C1 segment of cervical spinal cord (tissue), 14 donors: Measurements from ENCODE around the gene ITGB1.
"Not testable (repeated sequence)": the region's sequence is repeated elsewhere in the genome, so short reads cannot be mapped to it uniquely, and the experiment has no call there.

ENCODE experiments used
- DNase-seq, 14 donors: peaks; one replicate each; lab custom pipeline; 2025; lab: John Stamatoyannopoulos, UW

ITGB1 gene

DNA sequence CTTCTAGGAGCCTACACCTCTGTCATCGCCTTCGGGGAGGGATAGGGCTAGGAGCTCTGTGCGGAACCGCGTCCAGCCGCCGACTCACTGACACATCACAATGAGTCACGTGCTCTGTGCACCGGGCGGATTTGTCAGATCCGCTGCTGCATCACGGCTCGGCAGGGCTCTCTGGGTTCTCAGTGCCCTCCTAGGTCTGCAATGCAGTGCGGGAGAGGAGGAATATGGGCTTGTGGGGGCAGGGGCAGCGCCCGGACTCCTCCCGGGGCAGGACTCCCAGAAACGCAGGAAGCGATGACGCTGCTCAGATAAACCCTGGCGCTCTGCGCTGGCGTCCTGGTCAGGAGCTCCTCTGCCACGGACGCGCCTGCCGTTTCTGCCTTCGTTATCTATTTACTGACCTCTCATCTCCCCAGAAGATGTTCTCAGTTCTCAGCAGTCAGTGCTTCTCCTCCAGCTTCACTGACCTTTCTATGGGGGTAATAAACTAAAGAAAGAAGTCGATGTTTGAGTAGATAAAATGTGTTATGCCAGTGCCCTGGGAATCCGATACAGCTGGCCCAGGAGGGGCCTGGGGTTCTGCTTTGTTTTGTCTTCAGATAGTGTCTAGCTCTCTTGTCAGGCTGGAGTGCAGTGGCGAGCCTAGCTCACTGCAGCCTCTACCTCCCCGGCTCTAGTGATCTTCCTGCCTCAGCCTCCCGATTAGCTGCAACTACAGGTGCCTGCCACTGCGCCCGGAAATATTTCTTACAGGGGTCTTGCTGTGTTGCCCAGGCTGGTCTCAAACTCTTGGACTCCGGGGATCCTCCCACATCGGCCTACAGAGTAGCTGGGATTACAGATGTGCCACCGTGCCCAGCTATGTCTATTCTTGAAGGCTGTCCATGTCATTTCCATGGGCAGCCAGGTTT is 22.8 kb upstream of the ITGB1 start:
- DNase-seq: peak; percentile 20 to 97 (median 62)

DNA sequence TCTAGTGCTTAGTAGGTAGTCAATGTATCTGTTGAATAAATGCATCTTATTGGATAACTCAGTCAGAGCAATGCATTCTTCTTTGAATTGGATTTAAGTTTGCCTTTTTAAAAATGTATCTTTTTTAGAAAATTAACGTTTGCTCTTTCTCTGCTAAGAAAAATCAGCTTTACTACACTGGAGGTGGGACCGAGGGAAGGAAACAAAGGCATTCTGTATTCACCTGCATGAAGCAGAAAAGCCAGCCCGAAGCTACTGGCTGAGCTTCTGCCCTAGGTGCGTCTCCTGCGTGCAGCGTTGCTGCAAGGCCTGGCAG is 22.2 kb upstream of the ITGB1 start:
- no peak for DNase-seq

DNA sequence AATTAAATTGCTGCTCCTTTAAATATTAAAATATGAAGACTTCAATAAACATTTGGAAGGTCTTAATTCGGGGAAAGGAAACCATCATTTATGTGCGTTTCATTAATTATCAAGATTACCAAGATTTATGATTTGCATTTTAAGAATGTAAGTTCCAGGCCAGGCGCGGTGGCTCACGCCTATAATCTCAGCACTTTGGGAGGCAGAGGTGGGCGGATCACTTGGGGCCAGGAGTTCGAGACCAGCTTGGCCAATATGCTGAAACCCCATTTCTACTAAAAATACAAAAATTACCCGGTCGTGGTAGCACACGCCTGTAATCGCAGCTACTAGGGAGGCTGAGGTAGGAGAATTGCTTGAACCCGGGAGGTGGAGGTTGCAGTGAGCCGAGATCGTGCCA is 21.7 kb upstream of the ITGB1 start:
- not testable (repeated sequence) for DNase-seq

DNA sequence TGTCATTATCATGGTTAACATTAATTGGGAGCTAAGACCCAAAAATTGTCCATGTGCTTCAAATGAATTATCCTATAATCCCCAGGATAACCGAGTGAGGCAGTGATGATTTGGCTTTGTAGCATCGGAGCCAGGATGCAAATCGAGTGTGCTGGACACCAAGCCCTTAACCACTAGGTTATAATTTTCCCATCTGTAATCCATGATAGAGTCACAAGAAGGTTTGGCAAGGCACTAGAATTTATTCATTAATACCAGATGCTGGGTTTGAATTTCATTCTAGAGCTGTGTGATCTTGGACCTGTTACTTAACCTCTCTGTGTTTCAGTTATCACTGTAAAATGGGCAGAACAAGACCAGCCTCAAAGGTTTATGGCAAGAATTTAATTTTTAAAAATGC is 21.0 kb upstream of the ITGB1 start:
- no peak for DNase-seq

DNA sequence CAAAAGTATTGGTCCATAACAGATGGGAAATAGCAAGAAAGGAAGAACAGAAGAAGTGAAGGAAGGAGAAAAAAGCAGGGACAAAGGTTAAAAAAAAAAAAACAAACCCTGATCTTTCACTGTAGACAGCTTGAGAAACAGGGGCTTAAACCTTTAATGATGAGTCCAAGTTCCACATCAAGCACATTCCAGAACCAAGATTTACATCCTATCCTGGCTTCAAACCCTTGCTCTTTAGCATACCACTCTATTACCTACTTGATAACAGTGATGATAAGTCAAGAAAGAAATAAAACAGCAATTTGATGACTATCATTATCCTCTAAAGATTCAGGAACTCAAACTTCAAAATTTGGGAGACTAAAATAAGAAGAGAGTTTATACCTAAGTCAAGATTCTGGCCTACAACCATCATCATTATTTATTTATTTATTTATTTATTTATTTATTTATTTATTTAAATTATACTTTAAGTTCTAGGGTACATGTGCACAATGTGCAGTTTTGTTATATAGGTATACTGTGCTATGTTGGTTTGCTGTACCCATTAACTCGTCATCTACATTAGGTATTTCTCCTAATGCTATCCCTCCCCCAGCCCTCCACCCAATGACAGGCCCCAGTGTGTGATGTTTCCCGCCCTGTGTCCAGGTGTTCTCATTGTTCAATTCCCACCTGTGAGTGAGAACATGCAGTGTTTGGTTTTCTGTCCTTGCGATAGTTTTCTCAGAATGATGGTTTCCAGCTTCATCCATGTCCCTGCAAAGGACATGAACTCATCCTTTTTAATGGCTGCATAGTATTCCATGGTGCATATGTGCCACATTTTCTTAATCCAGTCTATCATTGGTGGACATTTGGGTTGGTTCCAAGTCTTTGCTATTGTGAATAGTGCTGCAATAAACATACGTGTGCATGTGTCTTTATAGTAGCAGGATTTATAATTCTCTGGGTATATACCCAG is 20.1 kb upstream of the ITGB1 start:
- DNase-seq: not testable (repeated sequence)

DNA sequence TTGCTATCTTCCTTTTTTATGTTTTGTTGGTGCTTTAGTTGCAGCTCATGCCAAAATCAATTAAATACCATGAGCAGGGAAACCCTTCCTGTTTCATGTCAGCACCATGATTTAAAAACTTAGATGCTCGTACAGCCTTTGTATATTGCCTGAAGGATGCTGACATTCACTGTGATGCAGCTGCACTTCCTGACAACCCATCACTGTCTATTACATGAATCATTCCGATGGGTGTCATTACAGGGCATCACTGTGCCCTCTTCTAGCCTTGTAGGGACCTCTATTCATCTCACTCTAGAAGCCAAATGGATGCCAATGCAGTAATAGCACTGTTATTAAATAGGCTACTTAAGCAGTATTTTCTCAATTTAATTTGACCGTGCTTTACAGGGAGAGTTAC is 18.3 kb upstream of the ITGB1 start:
- no peak for DNase-seq

DNA sequence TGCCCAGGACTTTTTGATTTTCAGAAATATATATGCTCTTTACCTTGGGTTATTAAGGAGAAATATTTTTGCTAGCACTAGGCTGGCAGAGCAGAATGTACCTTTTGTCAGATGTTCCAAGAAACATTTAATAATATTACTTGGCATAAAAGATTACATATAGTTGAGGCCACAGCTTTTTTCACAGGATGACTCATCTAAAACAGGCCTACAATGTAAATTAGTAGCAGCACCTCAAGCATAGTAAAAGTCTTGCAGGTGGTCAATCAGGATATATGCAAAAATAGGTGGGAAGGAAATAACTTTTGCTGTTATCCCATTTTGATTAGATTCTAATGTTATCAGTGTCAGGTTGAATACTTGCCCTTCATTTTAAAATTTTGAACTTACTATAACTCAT is 14.9 kb upstream of the ITGB1 start:
- no peak for DNase-seq

DNA sequence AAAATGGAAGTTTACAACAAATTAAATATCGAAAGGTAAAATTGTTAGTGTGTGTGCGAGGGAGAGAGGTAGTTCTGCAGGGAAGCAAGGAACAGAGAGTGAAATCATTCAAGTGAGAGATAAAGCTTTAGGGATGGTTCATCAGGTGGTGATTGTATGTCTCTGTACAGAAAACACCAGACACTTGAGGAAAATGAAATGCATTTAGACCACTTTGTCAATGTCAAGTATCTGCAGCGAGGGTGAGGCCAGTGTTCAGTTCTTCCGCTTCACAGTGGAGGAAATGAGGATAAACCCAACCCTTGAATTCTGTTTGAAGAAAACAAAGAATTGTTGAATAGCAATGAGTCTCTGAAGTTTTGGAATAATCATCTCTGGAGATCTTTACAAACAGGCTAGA is 14.4 kb upstream of the ITGB1 start:
- no peak for DNase-seq

DNA sequence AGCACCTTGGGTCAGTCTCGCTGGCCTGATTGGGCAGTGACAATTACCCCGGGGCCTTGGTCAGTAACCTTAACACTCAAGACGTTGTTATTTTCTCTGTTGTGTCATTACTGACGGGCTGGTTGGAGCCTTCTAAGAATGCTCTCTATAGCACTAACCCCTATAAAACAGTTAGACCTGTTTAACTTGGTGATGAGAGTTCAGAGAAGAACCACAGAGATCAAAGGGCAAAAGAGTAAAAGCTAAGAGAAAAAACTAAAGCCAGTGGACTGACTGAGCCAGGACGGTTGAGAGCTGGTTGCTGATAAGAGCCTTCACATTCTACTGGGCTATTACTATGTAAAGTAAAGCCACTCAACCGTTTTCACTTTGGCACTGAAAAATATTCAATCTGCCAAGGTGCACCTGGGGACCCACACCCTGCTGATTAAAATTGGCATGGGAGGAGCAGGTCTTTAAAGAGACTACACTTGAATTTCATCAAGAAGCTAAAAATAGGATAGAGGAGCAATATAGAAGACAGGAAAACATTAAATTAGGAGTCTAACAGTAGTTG is 13.6 kb upstream of the ITGB1 start:
- DNase-seq: no peak

DNA sequence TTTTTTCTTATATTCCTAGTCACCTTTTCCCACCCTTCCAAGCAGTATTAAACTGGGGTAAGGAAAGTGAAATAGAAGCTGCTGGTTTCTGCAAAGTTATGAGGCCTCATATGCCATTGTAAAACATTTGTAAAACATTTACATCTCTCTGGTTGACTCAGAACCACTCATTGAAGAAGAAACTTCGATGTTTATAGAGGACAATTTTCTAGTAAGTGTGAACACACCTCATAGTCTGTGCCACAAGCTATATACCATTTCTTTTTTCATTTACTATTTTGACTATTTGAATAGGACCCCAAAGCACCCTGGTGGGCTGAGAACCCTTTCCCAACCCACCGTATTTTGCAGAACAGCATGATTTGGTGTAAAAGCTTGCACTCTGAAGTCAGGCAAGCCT is 12.9 kb upstream of the ITGB1 start:
- DNase-seq: no peak

DNA sequence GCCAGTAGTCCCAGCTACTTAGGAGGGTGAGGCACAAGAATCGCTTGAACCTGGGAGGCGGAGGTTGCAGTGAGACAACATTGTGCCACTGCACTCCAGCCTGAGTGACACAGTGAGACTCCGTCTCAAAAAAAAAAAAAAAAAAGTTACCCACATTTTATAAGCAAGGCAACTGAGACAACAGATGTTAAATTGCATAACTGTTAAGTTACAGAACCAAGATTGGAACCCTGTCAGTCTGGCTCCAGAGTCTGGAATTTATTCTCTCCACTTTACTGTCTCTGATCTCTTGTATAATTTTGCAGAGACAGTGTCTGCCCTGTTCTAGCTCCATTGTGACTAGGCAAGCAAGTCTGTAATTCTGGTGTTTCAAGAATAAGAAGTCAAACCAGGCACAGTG is 6.2 kb upstream of the ITGB1 start:
- no peak for DNase-seq

DNA sequence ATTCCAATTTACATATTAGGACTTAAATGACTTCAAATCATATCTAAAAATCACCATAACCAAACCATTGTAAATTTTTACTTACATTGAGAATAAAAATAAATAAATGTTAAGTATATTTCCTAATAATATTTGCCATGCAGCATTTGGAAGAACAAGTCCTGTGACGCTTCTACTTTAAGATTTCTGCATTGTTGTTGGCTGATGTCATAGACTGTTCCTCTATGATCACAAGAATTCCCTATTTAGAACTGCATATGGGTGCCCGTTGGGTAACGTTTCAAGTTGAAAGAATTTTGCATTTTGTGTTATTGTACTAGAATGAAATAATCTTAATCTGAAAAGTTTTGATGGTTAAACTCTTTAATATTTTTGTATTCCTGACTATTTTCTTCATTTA is 5.1 kb upstream of the ITGB1 start:
- no peak for DNase-seq

DNA sequence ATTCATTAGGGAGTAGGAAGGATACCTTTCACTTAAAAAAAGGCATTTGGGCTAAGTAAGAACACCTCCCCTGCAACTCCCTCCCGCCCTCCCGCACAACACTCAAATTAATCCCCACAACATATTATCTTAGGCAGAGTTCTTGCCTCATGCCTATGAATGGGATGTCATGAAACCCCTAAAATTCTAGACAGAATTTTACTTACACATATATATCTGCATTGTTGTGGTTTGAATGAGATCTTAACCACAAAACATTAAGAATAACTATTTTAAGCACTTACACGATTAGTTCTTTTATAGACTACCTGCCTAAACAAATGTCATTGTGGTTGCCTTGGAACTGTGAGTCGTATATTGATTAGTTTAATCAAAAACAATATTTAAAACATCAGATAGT is 4.5 kb upstream of the ITGB1 start:
- no peak for DNase-seq

DNA sequence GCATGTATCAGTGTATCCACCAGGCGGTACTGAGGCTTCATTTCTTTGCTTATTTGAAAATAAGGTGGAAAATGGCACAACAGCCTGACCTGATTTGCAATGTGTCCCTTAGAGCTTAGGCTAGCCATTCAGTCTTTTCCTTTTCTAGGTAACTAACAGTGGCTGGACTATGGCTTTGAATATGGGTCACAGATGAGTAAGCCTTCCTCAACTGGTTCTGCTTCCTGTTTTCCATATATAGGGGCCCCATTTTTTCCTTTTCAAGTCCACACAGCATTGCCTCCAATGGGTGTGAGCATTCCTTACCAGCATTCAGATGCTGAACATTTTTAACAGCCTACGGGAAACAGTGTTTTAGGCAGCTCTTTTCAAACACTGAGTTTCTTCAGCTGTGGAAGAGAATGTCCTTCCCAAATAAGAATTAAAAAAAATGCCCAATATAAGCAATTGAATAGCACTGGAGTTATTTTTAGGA is 3.9 kb upstream of the ITGB1 start:
- DNase-seq: no peak

DNA sequence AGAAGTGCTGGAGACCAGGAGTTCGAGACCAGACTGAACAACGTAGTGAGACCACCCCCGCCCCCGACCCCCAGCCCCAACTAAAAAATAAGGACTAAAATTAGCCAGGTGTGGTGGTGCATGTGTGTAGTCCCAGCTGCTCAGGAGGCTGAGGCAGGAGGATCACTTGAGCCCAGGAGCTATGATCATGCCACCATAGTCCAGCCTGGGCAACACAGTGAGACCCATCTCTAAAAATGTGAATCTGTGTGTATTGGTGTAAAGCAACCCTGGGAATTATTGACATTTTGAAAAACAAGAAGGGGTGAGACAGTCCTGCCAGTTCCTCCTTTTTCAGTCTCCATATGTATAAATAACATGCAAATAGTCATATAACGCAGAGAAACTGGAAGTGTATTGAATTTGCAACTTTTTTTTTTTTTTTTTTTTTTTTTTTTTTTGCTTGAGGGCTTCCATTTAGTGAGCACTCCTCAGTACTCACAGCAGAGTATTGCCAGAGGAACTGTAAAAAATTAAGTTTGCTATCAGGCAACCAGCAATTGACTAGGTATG is 3.4 kb upstream of the ITGB1 start:
- no peak for DNase-seq

DNA sequence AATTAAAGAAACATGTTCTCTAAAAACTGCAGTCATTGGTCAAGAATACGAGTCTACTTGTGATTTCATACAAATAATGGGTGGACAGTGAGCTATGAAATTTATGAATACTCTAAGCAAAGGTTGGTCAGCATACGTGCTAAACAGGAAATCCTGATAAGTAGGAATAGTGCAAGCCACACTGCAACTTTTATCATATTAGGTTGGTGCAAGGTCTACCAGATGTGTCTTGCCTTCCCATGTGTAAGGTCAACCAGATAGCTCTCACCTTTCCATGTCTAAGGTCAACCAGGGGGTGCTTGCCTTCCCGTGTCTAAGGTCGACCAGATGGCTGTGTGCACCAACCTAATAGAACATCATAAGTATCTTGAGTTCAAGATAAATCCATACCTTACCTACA is 2.0 kb upstream of the ITGB1 start:
- DNase-seq: no peak

DNA sequence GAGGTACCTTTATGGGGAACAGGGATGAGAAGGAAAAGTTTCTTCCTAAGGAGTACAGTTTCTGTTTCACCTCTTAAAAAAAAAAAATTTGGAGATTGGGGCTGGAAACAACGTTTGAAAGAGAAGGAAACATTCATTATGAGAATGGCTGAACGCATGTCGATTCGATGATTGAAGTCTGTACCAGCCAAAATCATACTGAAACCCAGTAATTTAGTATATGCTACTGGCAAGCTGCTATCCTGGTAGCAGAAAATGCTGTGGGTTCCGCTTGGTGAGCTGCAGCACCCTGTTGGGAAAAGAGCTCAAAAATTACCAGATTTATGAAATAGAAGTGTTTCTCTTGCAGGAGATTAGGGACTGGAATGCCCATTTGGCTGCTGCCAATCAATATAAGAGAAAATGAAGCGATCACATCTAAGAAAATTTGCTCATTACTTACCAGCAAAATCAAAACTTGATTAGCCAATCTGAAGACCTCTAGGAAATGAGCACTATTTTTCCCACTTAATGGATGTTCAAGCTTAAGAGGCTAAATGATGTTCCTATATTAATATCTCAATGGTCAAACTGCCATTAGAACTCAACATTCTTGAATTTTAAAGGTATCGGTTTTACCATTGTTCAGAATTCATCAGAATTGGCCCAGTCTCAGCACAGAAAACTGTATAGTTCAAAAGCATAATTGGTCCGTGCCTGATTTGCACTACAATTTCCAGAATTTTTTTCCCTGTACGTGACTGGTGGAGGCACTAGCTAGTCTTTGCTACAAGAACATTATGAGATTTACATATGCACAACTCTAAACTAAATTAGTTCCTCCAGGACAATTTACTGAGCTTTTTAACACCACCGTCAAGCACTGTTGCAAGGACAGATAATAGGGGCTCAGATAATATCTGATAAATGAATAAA is 1.2 kb upstream of the ITGB1 start:
- DNase-seq: no peak

DNA sequence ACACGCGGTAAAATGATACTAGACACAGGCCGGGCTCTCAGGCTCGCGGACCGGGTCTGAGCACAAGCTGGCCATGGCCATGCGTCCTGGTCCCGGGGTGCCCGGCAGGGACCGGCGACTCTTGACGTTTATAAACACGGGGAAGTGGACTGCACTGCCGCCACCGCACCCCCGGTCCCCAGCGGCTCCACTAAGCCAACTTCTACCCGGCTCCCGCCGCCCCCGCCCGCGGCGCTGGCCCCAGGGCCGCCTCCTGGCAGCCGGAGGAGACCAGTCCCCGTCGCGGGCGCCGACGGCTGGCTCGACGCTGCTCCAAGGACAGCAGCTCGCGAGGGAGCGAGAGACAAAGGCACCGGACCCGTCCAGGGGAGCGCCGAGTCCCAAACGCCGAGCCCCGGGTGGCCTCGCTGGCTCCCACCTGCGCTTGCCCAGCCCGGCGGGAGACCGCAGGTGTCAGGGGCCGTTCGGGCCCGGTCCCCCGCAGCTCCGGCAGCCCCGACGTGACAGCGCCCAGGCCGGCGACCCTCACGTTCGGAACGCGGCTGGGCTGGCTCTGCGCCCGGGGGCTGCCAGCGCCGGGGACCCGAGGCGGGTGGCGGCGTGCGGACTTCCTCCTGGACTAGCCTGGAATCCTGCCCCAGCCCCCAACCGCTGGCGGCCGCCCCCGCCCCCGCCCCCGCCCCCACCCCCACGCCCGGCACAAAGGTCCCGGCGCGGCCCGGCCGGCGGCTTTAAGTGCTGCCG is 517 bp downstream of the ITGB1 start:
- DNase-seq: peak in 10 of 14 donors; percentile 36 to 72 (median 60)

DNA sequence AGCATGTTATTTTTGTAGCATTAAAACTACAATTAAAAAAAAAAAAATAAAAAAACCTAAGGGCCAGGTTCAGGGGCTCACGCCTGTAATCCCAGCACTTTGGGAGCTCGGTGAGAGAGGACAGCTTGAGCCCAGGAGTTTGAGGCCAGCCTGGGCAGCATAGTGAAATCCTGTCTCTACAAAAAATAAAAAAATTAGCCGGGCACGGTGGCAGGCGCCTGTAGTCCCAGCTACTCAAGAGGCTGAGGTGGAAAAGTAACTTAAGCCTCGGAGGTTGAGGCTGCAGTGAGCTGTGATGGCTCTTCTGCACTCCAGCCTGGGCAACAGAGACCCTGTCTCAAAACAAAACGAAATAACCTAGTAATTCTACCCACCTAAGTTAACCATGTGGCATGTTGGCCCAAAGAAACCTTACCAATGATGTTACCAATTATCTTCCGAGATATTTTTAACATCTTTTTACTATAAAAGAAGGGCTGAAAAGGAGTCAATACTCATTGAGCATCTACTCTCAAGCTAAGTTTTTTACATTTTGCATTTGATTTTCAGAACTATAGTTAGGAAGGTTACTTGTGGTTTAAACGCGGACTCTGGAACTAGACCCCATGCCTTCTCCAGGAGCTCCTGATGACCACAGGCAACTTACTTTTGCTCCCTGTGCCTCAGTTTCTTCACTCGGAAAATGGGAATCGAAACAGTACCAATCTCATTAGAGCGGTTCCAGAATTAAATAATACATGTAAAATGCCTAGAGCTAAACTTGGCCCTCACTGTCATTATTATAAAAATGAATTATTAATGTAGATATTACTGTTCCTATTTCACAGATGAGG is 1.4 kb downstream of the ITGB1 start:
- DNase-seq: peak in 1 of 14 donors; percentile 22
